HS-5 (cell line): ENCODE measurements around the gene SYNE1.

Experiments
- DNase-seq: peaks from one replicate; pipeline ENCODE4 v3.0.0-alpha.2; 2012; ENCODE audit warnings: low read depth

SYNE1 gene

GRCh38 chr6:152233547-152234320 lies 403.4 kb downstream of the SYNE1 start:
- no peak for DNase-seq

DNA sequence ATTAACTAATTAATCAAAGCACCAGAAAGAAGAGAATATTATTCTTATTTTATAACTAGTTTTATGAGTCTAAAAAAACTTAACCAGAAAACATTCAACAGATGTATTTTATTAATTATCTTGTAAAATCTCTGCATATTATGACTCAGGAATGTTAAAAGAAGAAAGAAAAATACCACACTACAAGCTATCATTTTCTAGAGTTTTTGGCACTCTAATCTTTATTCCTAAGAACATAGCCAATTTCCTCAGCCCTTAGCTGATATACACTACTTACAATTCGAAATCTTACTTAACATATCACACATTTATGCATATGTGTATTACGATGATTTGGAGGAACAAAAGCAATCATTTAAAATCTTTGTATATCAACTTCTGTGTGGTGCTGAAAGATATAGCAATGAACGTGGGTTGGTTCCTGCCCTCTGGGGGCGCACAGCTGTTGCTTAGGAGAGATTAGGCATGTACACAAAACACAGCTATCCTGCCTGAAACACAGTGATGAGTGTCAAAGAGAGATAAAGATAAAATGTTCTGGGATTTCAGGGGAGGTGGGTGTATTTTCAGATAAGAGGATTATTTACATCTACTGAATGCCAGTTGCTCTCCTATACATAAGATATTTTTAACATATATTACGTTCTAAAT lies 404.5 kb downstream of the SYNE1 start:
- no peak for DNase-seq

GRCh38 chr6:152229330-152229729 lies 407.8 kb downstream of the SYNE1 start:
- DNase-seq = no peak

DNA sequence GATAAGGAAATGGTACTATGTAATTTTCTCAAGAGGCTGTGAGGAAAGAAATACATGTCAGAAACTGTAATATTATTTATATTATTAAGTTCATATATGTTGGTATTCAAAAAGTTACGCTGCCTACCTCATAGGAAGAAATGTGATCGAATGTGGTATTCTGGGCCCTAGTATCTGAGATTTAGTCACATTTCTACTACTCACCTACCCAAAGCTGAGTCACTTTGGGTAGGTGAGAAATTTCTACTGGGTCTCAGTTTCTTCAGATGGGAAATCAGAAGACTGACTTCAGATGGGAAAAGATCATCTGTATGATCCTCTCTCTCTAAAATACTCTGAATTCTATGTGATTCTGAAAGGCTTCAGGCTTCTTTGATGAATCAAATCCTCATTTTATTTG lies 411.0 kb downstream of the SYNE1 start:
- no peak for DNase-seq

- no peak for DNase-seq
These were observed 411.8 kb downstream of the SYNE1 start for GRCh38 chr6:152225241-152225934.

GRCh38 chr6:152223636-152224035 lies 413.5 kb downstream of the SYNE1 start:
- DNase-seq = no peak

- DNase-seq = no peak
These were observed 415.1 kb downstream of the SYNE1 start for GRCh38 chr6:152221806-152222628.

DNA sequence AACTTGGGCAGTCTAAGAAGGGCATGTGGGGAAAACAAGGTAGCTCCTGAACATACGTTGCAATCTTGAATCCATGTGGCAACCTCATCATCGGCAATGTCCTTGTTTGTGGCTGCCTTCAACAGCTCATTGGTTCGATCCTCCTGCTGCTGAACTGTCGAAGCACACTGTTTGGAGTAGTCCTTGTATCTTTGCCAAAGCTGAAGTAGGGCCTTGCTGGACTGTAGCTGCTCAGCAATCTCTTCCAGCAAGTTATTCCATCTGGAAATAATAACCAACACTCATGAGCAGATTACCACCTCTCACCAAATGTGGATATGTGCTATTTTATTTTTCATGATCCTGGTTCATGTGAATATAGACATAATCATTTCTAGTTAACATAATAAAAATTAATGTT lies 416.4 kb downstream of the SYNE1 start:
- DNase-seq = no peak

- DNase-seq = no peak
These were observed 418.3 kb downstream of the SYNE1 start for GRCh38 chr6:152218887-152219286.

DNA sequence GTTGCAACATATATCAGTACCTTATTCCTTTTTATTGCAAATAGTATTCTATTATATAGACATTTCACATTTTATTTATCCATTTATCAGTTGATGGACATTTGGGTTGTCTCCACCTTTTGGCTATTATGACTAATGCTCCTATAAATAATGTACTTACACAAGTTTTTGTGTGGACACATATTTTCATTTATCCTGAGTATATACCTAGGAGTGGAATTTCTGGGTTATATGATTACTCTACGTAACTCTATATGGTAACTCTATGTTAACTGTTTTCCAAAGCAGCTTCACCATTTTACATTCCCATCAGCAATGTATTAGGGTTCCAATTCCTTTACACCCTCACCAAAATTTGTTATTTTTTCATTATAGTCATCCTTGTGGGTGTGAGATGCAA lies 424.7 kb downstream of the SYNE1 start:
- no peak for DNase-seq

GRCh38 chr6:152209211-152209610 lies 428.0 kb downstream of the SYNE1 start:
- no peak for DNase-seq

DNA sequence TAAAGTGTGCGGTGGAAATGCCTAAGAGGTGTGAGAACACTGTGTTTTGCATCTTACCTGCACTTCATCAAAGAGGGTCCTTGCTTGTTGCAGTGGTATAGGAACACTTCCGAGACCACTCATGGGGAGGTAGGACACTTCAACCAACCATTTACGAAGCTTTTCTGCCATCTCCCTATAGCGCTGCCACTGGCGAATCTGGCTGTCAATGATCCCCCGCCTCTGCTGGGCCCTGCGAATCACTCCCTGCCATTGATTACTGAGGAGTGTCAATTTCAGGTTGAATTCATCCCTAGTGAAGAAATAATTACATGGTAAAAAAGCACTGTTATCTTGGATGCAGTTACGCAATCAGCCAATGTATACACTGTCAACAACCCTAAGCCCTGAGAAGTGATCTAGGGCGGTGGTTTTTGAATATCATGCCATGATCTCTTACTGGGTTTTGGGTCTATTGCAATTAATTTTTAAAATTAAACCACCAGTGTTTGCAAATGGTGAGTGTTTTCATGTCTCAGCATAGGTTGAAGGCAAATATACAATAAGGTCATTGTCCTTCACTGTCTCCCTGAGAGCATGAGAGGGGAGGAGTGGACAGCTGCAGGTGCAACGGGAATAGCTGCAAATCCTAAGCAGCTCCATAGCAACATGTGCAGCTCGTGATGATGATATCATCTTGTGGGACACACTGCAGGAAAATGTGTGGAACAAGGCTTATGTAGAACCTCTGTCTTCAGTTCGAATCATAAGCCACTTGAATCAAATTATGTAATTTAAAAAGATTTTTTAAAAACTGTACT lies 429.0 kb downstream of the SYNE1 start:
- DNase-seq = no peak

GRCh38 chr6:152206072-152206818 lies 430.9 kb downstream of the SYNE1 start:
- no peak for DNase-seq

GRCh38 chr6:152204591-152204990 lies 432.6 kb downstream of the SYNE1 start:
- no peak for DNase-seq

- DNase-seq = no peak
These were observed 436.0 kb downstream of the SYNE1 start for GRCh38 chr6:152201120-152201519.

DNA sequence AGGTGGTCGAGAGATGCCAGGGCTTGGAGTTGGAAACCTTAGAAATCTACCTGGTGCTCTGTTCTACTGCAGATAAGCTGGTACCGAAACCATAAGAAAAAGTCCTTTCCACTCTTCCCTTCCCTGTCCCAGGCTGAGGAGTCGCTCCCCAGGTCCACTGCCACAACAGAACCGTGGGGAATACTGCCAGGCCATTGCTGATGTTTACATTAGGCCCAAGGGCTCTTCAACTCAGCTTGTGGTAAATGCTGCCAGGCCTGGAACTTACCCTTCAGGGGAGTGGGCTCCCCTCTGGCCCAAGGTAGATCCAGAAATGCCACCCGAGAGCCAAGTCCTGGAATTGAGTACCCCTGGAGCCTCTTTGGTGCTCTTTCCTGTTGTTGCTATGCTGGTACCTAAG lies 441.3 kb downstream of the SYNE1 start:
- no peak for DNase-seq

GRCh38 chr6:152189736-152190135 lies 447.4 kb downstream of the SYNE1 start:
- no peak for DNase-seq

DNA sequence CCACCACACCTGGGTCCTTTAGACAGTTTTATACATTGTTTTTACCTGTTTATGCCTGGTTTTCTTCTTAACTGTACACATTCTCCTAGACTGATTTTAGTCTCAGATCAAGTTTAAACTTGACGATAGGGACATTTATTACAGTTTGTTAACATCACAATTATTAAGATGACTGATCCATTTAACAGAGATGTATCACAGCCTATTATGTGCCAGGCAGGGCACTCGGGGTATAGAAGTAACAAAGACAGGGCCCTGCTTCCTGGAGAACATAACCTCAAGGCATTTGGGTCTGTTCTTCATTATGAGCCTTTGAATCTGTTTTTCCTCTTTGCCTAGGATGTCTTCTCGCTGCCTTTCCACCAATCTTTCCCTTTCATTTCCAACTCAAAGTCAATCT lies 449.2 kb downstream of the SYNE1 start:
- no peak for DNase-seq

DNA sequence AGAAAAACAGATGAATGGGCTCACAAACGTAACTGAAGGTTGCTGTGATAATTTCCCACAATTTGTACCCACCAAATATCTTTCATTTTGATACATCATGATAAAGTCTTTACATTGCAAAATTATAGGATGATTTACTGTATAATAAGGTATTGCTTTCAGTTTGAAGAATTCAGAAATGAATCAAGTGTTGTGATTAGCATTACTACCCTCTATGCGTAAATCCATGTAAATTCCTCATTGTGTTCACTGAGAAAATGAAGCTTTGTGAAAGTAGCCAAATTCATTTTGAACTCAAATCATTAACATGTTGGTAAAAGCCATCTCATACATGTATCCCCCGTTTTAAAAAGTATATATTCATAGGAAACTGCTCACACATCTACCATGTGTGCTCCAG lies 450.3 kb downstream of the SYNE1 start:
- DNase-seq = no peak

- DNase-seq = peak; percentile 9
These were observed 452.1 kb downstream of the SYNE1 start for GRCh38 chr6:152184917-152185574.
